Lower lobe of right lung (tissue), 2 donors: Measurements from ENCODE around the gene ARID1B. TPM values are rescaled to one million over a fixed set of nuclear protein-coding genes. Genes with fewer than 3 reads are reported as not detected.
A peak's percentile ranks its signal among the peaks of the same experiment; 100 is the strongest.

Source experiments
- ATAC-seq, 2 donors: fragments of 200-7000 bp; cut with Tn5 transposase; one replicate each; pipeline ENCODE4 v1.9.1; 2020 to 2022; ENCODE audit warnings: mild to moderate bottlenecking in 2 of 2, moderate library complexity in 2 of 2
- DNase-seq: peaks from one replicate; pipeline ENCODE4 v3.0.0-alpha.2; 2020
- H3K27ac ChIP-seq: fragments of 200-600 bp; one replicate; pipeline ENCODE4 v1.8.0; 2022
- H3K27me3 ChIP-seq: fragments of 200-600 bp; one replicate; pipeline ENCODE4 v1.8.0; 2022; ENCODE audit warnings: low read depth
- H3K36me3 ChIP-seq: fragments of 200-600 bp; one replicate; pipeline ENCODE4 v1.8.0; 2022; ENCODE audit warnings: mild to moderate bottlenecking
- H3K4me1 ChIP-seq: fragments of 200-600 bp; one replicate; pipeline ENCODE4 v1.8.0; 2022
- H3K4me3 ChIP-seq: fragments of 200-600 bp; one replicate; pipeline ENCODE4 v1.8.0; 2022; ENCODE audit warnings: mild to moderate bottlenecking
- H3K9me3 ChIP-seq: fragments of 200-600 bp; one replicate; pipeline ENCODE4 v1.8.0; 2022
- intact Hi-C: fragments of 100-400 bp; cut with DNase I; formaldehyde crosslinking; loops from one replicate; pipeline ENCODE4 v1.11.0; 2022
- total RNA-seq: library from RNA; stranded (reverse); fragmentation: NEBNext Ultra II Directional; extraction: Animal tissue kit (Norgen Biotek cat#: 25700); gene quantifications from one replicate; pipeline ENCODE4 v1.2.1, GENCODE V29; 2021
- TF ChIP-seq, protein P1 (sequence below): fragments of 200-600 bp; IDR thresholded peaks from one replicate; pipeline ENCODE4 v1.8.0; 2022; ENCODE audit warnings: antibody characterized with exemption, mild to moderate bottlenecking
- donor health status: DM: no; HTN: yes; CAD: no; lungs with severe emphysema.

ARID1B gene
- total RNA-seq, 1 donor from 2014 or later = 95.5 TPM

DNA sequence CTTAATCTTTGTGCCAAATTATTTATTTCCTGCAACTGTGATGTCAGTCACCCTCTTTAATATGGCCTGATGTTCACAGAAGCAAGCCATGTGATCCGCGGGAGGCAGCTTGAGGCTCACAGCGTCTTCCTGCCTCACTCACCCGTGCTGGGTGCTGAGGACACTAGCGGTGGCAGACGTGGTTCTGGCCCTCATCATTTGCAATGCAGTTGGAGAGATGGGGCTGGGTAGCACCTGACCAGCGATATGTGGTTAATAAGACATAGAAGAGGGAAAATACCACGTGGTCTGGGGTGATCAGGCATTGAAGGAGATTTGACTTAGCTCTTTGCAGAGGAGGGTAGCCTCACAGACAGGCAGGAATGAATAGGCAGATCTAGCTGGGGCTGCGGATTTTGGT, 281.4 kb downstream of the ARID1B start:
- ATAC-seq (no peak), DNase-seq (no peak)
- H3K27me3 ChIP-seq = no peaks in the 10 kb centered on the region
- TF ChIP-seq, protein P1, sequence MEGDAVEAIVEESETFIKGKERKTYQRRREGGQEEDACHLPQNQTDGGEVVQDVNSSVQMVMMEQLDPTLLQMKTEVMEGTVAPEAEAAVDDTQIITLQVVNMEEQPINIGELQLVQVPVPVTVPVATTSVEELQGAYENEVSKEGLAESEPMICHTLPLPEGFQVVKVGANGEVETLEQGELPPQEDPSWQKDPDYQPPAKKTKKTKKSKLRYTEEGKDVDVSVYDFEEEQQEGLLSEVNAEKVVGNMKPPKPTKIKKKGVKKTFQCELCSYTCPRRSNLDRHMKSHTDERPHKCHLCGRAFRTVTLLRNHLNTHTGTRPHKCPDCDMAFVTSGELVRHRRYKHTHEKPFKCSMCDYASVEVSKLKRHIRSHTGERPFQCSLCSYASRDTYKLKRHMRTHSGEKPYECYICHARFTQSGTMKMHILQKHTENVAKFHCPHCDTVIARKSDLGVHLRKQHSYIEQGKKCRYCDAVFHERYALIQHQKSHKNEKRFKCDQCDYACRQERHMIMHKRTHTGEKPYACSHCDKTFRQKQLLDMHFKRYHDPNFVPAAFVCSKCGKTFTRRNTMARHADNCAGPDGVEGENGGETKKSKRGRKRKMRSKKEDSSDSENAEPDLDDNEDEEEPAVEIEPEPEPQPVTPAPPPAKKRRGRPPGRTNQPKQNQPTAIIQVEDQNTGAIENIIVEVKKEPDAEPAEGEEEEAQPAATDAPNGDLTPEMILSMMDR = no peak
- no peak overlapping the region for H3K4me3 ChIP-seq
- H3K4me1 ChIP-seq = peaks cover 15% of the 10 kb centered on the region
- no peaks in the 10 kb centered on the region for H3K9me3 ChIP-seq
- intact Hi-C loops = no loop called here
- no peaks in the 10 kb centered on the region for H3K36me3 ChIP-seq
- H3K27ac ChIP-seq = no peak overlapping the region

DNA sequence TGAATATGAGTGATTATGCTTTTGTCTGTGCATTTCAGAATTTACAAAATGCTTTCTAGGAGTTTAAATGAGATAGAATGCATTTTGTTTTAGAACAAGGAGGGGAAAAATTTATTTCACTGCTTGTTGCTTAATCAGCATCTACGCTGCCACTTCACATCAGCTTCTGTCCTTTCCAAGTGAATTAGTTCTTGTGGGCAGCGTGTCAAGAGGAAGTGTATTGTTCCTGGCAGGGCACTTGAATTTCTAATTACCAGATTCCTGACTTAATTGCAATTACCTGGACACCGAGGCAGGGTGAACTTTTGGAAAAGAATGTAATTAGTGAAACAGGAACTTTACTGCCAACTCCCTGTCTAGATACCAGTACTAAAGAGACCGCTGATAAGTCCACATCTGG, 282.6 kb downstream of the ARID1B start:
- DNase-seq (no peak), ATAC-seq (peak in 1 of 2 donors; percentile 79)
- no peaks in the 10 kb centered on the region for H3K27me3 ChIP-seq
- no peak overlapping the region for H3K4me3 ChIP-seq
- TF ChIP-seq, protein P1 = no peak
- H3K27ac ChIP-seq = no peak overlapping the region
- intact Hi-C loops = no loop called here
- H3K4me1 ChIP-seq = peaks cover 15% of the 10 kb centered on the region
- no peaks in the 10 kb centered on the region for H3K36me3 ChIP-seq
- H3K9me3 ChIP-seq = no peaks in the 10 kb centered on the region

DNA sequence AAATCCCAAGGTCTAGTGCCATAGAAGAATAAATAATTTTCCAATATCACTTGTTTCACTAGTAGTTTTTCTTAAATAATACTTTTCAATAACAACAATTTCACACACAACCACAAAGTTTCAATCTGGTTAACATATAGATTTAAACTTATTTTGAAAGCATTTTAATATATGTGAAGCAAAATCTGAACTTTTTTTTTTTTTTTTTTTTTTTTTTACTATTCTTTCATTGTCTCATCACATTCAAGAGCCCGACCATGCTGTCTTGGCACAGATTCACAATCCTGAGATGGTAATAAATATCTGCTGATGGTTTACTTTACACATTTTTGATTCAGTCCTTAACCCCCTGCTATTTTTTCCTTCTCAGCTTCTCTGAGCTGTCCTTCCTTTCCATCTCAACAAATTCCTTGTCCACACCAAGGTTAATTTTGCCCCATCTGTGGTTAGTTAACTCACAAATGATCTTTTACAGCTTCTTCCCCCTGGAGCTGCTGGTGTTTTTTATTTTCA, 283.3 kb downstream of the ARID1B start:
- TF ChIP-seq, protein P1 = no peak
- Histone ChIP-seq H3K36me3 (no peaks in the 10 kb centered on the region), H3K4me1 (peaks cover 15% of the 10 kb centered on the region), H3K27me3 (no peaks in the 10 kb centered on the region), H3K4me3 (no peak overlapping the region), H3K9me3 (no peaks in the 10 kb centered on the region), H3K27ac (no peak overlapping the region)
- intact Hi-C loops = no loop called here
- no peak for DNase-seq
- no peak for ATAC-seq

DNA sequence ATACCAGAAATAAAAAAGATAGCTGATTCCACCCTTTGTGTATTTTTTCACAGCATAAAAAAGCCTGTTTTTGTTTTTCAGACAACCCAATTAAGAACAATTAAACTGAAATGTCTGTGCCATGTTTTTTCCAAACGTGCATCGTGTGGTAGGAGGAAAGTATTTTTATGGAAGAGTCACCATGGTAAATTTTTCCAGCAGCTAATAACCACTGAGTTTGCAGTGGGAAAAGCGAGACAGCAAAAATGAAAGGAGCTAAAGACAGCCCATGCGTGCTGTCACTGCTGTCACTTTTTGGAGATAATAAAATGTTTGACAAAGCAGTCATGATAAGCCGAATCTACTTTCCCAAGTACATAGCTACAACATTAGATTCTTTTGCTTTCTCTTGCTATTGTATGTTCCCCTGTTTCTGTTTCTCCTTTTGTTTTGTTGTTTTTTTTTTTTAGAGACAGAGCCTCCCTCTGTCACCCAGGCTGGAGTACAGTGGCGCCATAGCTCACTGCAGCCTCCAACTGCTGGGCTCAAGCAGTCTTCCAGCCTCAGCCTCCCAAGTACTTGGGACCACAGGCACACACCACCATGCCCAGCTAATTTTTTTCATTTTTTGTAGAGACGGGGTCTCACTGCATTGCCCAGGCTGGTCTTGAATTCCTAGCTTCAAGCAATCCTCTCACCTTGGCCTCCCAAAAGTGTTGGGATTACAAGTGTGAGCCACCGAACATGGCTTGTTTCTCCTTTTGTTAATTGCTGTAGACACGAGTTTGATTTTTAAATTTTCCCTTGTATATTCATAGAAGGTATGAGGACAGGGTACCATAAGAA, 284.8 kb downstream of the ARID1B start:
- ATAC-seq (no peak), DNase-seq (no peak)
- Histone ChIP-seq H3K9me3 (no peaks in the 10 kb centered on the region), H3K4me3 (no peak overlapping the region), H3K4me1 (peaks cover 22% of the 10 kb centered on the region), H3K27ac (no peak overlapping the region), H3K27me3 (no peaks in the 10 kb centered on the region), H3K36me3 (no peaks in the 10 kb centered on the region)
- intact Hi-C loops = no loop called here
- TF ChIP-seq, protein P1 = no peak

DNA sequence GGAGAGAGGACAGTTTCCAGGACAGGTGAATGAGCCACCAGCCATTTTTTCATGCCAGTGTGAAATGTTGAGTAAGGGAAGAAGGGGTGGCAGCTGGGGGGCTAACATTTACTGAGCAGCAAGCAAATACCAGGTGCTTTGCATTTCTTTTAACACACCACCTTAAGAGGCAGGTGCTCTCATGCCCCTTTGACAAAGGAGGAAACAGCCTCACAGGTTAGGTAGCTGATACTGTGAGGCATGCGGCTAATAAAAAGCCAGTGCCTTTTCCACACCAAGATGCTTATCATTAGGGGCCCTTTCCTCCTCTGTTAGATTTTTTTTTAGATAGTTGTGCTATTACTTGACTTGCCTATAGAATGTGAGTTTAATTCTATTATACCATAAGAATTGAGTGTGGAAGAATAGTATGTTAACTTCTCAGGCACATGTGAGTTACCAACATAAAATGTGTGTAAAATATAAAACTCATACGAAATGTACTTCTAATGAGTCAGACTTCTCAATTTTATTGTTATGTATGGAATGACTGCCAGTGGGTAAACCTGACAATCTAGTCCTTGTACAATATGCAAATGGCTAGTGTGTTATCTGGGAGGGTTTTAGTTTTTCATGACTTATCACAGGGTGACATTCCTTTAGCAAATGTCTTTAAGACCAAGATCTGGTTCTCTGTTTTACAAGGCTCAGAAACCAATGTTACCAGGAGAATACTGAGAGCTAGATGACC, 286.2 kb downstream of the ARID1B start:
- no peak overlapping the region for H3K27ac ChIP-seq
- no peaks in the 10 kb centered on the region for H3K9me3 ChIP-seq
- DNase-seq (no peak), ATAC-seq (no peak)
- TF ChIP-seq, protein P1 = no peak
- no peaks in the 10 kb centered on the region for H3K27me3 ChIP-seq
- H3K36me3 ChIP-seq = no peaks in the 10 kb centered on the region
- intact Hi-C loops = no loop called here
- H3K4me1 ChIP-seq = peaks cover 36% of the 10 kb centered on the region
- H3K4me3 ChIP-seq = no peak overlapping the region
